ENCODE results near the gene CYSLTR1. TPM values are rescaled to one million over a fixed set of nuclear protein-coding genes. Genes with fewer than 3 reads are reported as not detected.

CYSLTR1 gene
- total and polyA plus RNA-seq, 2 of the 4 experiments (the other 2 are of a cell fraction): not detected

GRCh38 chrX:78316265-78316664 lies 11.1 kb downstream of the CYSLTR1 start:
- H3K14ac ChIP-seq (replicated peaks; ENCODE audit: low read depth, low read length): no peak overlapping the region
- WGBS, 2 experiments (ENCODE audit: extremely low coverage in 2 of 2, insufficient read length in 1 of 2): 0% methylated on average over 1 of the region's 2 CpGs; no CpG with 5 or more reads in 1 of the 2 experiments
- no peak for DNase-seq
- dilution Hi-C loops (cut with HindIII; ENCODE audit: low sequenced_read_pairs, unreplicated experiment) (no loop called here), intact Hi-C loops (cut with micrococcal nuclease) (no loop called here), in situ Hi-C loops (cut with MboI; ENCODE audit: low sequenced_read_pairs) (no loop called here)
- H4K8ac ChIP-seq (ENCODE audit: low read depth in 2 of 2, low read length in 2 of 2): no peak overlapping the region
- H2AK9ac ChIP-seq (replicated peaks; ENCODE audit: low read depth, low read length, poor library complexity): no peak overlapping the region
- TF ChIP-seq SMC3 (IDR thresholded peaks at IDR 0.05; ENCODE audit: low read depth, low read length): no peak
- no peak for TF ChIP-seq BHLHE40 (IDR thresholded peaks at IDR 0.05; ENCODE audit: low read depth, low read length)
- no peak for TF ChIP-seq USF2 (IDR thresholded peaks at IDR 0.05; ENCODE audit: low read depth, low read length)
- TF ChIP-seq MXI1 (IDR thresholded peaks at IDR 0.05; ENCODE audit: borderline replicate concordance, low read depth, low read length): no peak
- POLR2A ChIA-PET (ENCODE audit: unreplicated experiment): no interaction called here
- no peaks in the 10 kb centered on the region for H4K20me1 ChIP-seq (ENCODE audit: insufficient read depth, low read length)
- H2AK5ac ChIP-seq (ENCODE audit: low read depth, low read length): no peak overlapping the region
- CTCF ChIA-PET: no interaction called here
- H2BK5ac ChIP-seq (ENCODE audit: low read depth, low read length, poor library complexity, severe bottlenecking): no peak overlapping the region
- H3K23ac ChIP-seq (ENCODE audit: low read depth, low read length): no peak overlapping the region
- no peak overlapping the region for H2AFZ ChIP-seq (replicated peaks; ENCODE audit: low read length, poor library complexity)
- no peak overlapping the region for H2BK120ac ChIP-seq (ENCODE audit: low read depth, low read length)
- no peaks in the 10 kb centered on the region for H3K9me3 ChIP-seq (ENCODE audit: control insufficient read depth, insufficient read depth, low read length)
- H3K36me3 ChIP-seq (ENCODE audit: control insufficient read depth, insufficient read depth, low read length): no peaks in the 10 kb centered on the region
- H3K79me1 ChIP-seq (ENCODE audit: low read depth in 1 of 2, low read length in 2 of 2): no peaks in the 10 kb centered on the region
- no TSS peak for BruUV-seq (replicated peaks)
- no peak overlapping the region for H3K4ac ChIP-seq (ENCODE audit: low read depth, low read length)
- H3K4me2 ChIP-seq (ENCODE audit: low read depth, low read length): no peak overlapping the region
- H3K4me1 ChIP-seq (ENCODE audit: control insufficient read depth, insufficient read depth, low read length): no peaks in the 10 kb centered on the region
- H3K9me1 ChIP-seq (ENCODE audit: insufficient read depth, low read length): no peaks in the 10 kb centered on the region
- no peak overlapping the region for H3K27ac ChIP-seq (ENCODE audit: insufficient read depth, low read length)
- H3K18ac ChIP-seq (ENCODE audit: low read depth, low read length): no peak overlapping the region
- no peak overlapping the region for H2BK15ac ChIP-seq (ENCODE audit: low read depth, low read length)
- no peak overlapping the region for H3K9ac ChIP-seq (ENCODE audit: low read depth, low read length)
- H3K56ac ChIP-seq (ENCODE audit: extremely low read depth, insufficient read depth, low read length): no peak overlapping the region
- no peaks in the 10 kb centered on the region for H3K27me3 ChIP-seq (ENCODE audit: control insufficient read depth, insufficient read depth, low read length)
- no peak overlapping the region for H4K91ac ChIP-seq (ENCODE audit: insufficient read depth, low read depth, low read length)
- no peak overlapping the region for H2BK20ac ChIP-seq (ENCODE audit: low read depth, low read length)
- no peak overlapping the region for H3K4me3 ChIP-seq (ENCODE audit: insufficient read depth, low read depth, low read length)
- no peak overlapping the region for H4K5ac ChIP-seq (ENCODE audit: low read depth, low read length)
- ATAC-seq (ENCODE audit: low read depth): no peak
